Common myeloid progenitor, CD34-positive (primary cell): ENCODE data around the gene CSMD2.

Experiments used
- CTCF ChIA-PET: fragments of 350-600 bp; sonication (Branson Sonifier 250); formaldehyde crosslinking; loops from one replicate; lab custom pipeline; 2021; ENCODE audit warnings: antibody characterized with exemption; lab: Charles Lee
- POLR2A ChIA-PET: fragments of 350-600 bp; sonication (Branson Sonifier 250); formaldehyde crosslinking; loops from one replicate; lab custom pipeline; 2021; ENCODE audit warnings: antibody characterized with exemption; lab: Charles Lee
- DNase-seq, 3 donors: peaks; one replicate each; pipeline versions ENCODE4 v3.0.0 to v3.0.0-alpha.2; 2013
- H3K27ac ChIP-seq, 2 experiments: 1 replicate in 1 of 2; 2 replicates in 1 of 2; pipeline ENCODE4 v1.7.0; 2013; ENCODE audit warnings: inconsistent platforms in 2 of 2, low read length in 2 of 2, mild to moderate bottlenecking in 2 of 2, low read depth in 1 of 2, moderate library complexity in 1 of 2; ENCODE audit not compliant: severe bottlenecking in 2 of 2, insufficient read depth in 1 of 2, poor library complexity in 1 of 2
- H3K27me3 ChIP-seq, 5 experiments: replicated peaks in 2 of 5; 1 replicate in 3 of 5; 2 replicates in 2 of 5; pipeline versions ENCODE4 v1.6.1 to v1.7.0; 2013; ENCODE audit warnings: low read length in 4 of 5, mild to moderate bottlenecking in 2 of 5, moderate library complexity in 2 of 5, inconsistent platforms in 1 of 5; ENCODE audit not compliant: insufficient read depth in 5 of 5, control insufficient read depth in 4 of 5
- H3K36me3 ChIP-seq, 4 experiments: 1 replicate in 2 of 4; 2 replicates in 2 of 4; pipeline versions ENCODE4 v1.6.1 to v1.7.0; 2013; ENCODE audit warnings: low read length in 3 of 4, control low read depth in 1 of 4, mild to moderate bottlenecking in 1 of 4; ENCODE audit not compliant: control insufficient read depth in 4 of 4, insufficient read depth in 4 of 4
- H3K4me1 ChIP-seq, 4 experiments: 1 replicate in 3 of 4; 2 replicates in 1 of 4; pipeline versions ENCODE4 v1.6.1 to v1.7.1; 2013; ENCODE audit warnings: low read length in 3 of 4, mild to moderate bottlenecking in 3 of 4, control low read depth in 1 of 4, inconsistent platforms in 1 of 4, moderate library complexity in 1 of 4; ENCODE audit not compliant: control insufficient read depth in 4 of 4, insufficient read depth in 4 of 4; ENCODE audit errors: control extremely low read depth in 1 of 4
- H3K4me3 ChIP-seq, 7 experiments: 1 replicate in 4 of 7; 2 replicates in 3 of 7; pipeline versions ENCODE4 v1.5.1 to v1.7.0; 2013; ENCODE audit warnings: mild to moderate bottlenecking in 7 of 7, low read length in 6 of 7, moderate library complexity in 6 of 7, inconsistent platforms in 2 of 7, low read depth in 2 of 7, control low read depth in 1 of 7; ENCODE audit not compliant: insufficient read depth in 4 of 7, control insufficient read depth in 1 of 7; ENCODE audit errors: extremely low read depth in 1 of 7
- H3K9me3 ChIP-seq, 5 experiments: 1 replicate in 4 of 5; 2 replicates in 1 of 5; pipeline versions ENCODE4 v1.6.1 to v1.7.1; 2013; ENCODE audit warnings: low read length in 4 of 5, mild to moderate bottlenecking in 2 of 5, inconsistent platforms in 1 of 5, low read depth in 1 of 5, moderate library complexity in 1 of 5; ENCODE audit not compliant: control insufficient read depth in 4 of 5, insufficient read depth in 2 of 5; ENCODE audit errors: control extremely low read depth in 1 of 5
- WGBS: methylation state at CpG from one replicate; pipeline ENCODE4 v1.1.5; 2013; ENCODE audit not compliant: insufficient coverage; 5-methylcytosine and 5-hydroxymethylcytosine counted together

Gene CSMD2

GRCh38 chr1:33713058-33713877, 451.8 kb downstream of the CSMD2 start:
- Histone ChIP-seq H3K4me1 (no peaks in the 10 kb centered on the region), H3K27me3 (peaks cover 0 to 5% (median 2%) of the 10 kb centered on the region in 5 experiments), H3K9me3 (no peaks in the 10 kb centered on the region), H3K4me3 (no peak overlapping the region), H3K36me3 (no peaks in the 10 kb centered on the region), H3K27ac (no peak overlapping the region)
- DNase-seq: peak in 1 of 3 donors; percentile 17
- ChIA-PET POLR2A (no interaction called here), CTCF (no interaction called here)
- WGBS: 72% methylated on average over 9 of the region's 9 CpGs

GRCh38 chr1:33712186-33712585, 452.8 kb downstream of the CSMD2 start:
- Histone ChIP-seq H3K27ac (no peak overlapping the region), H3K36me3 (no peaks in the 10 kb centered on the region), H3K4me1 (no peaks in the 10 kb centered on the region), H3K4me3 (no peak overlapping the region), H3K9me3 (no peaks in the 10 kb centered on the region), H3K27me3 (peaks cover 0 to 5% (median 2%) of the 10 kb centered on the region in 5 experiments)
- WGBS: 90% methylated on average over 3 of the region's 6 CpGs
- ChIA-PET POLR2A (no interaction called here), CTCF (no interaction called here)
- no peak for DNase-seq

GRCh38 chr1:33711511-33711910, 453.5 kb downstream of the CSMD2 start:
- Histone ChIP-seq H3K4me3 (no peak overlapping the region), H3K4me1 (no peaks in the 10 kb centered on the region), H3K9me3 (no peaks in the 10 kb centered on the region), H3K27ac (no peak overlapping the region), H3K27me3 (peaks cover 0 to 5% (median 2%) of the 10 kb centered on the region in 5 experiments), H3K36me3 (no peaks in the 10 kb centered on the region)
- no peak for DNase-seq
- WGBS: 61% methylated on average over 3 of the region's 6 CpGs
- ChIA-PET CTCF (no interaction called here), POLR2A (no interaction called here)

GRCh38 chr1:33710967-33711366, 454.1 kb downstream of the CSMD2 start:
- H3K27me3 ChIP-seq: peaks cover 0 to 5% (median 2%) of the 10 kb centered on the region in 5 experiments
- DNase-seq: no peak
- no peak overlapping the region for H3K27ac ChIP-seq
- H3K36me3 ChIP-seq: no peaks in the 10 kb centered on the region
- no peak overlapping the region for H3K4me3 ChIP-seq
- ChIA-PET CTCF (no interaction called here), POLR2A (no interaction called here)
- no peaks in the 10 kb centered on the region for H3K9me3 ChIP-seq
- WGBS: 80% methylated on average over 1 of the region's 2 CpGs
- H3K4me1 ChIP-seq: no peaks in the 10 kb centered on the region

GRCh38 chr1:33709783-33710718, 455.0 kb downstream of the CSMD2 start:
- no peak overlapping the region for H3K27ac ChIP-seq
- DNase-seq: no peak
- no peaks in the 10 kb centered on the region for H3K36me3 ChIP-seq
- no peaks in the 10 kb centered on the region for H3K4me1 ChIP-seq
- H3K27me3 ChIP-seq: peaks cover 0 to 5% (median 2%) of the 10 kb centered on the region in 5 experiments
- CTCF ChIA-PET: no interaction called here
- H3K9me3 ChIP-seq: no peaks in the 10 kb centered on the region
- WGBS: 86% methylated on average over 6 of the region's 6 CpGs
- H3K4me3 ChIP-seq: no peak overlapping the region
- POLR2A ChIA-PET: no interaction called here

- ChIA-PET POLR2A (no interaction called here), CTCF (interaction anchor here (1.5 kb wide), 1 partner anchor 9 kb away, joined by 3 read pairs; no protein-coding TSS in a partner anchor)
- peaks cover 2 to 5% (median 2%) of the 10 kb centered on the region in 5 experiments for H3K27me3 ChIP-seq
- 93% methylated on average over 6 of the region's 9 CpGs for WGBS
- no peaks in the 10 kb centered on the region for H3K4me1 ChIP-seq
- no peak overlapping the region for H3K4me3 ChIP-seq
- H3K36me3 ChIP-seq: no peaks in the 10 kb centered on the region
- no peak for DNase-seq
- no peak overlapping the region for H3K27ac ChIP-seq
- no peaks in the 10 kb centered on the region for H3K9me3 ChIP-seq
Measured at GRCh38 chr1:33709174-33709782, 455.8 kb downstream of the CSMD2 start.
